ENCODE measurements around the gene DSCAML1.

GRCh38 chr11:117686711-117687110 lies 110.3 kb downstream of the DSCAML1 start:
- TF ChIP-seq CTCF (IDR thresholded peaks at IDR 0.05) (no peak), POLR2A (IDR thresholded peaks at IDR 0.05) (no peak)

Measured in testis (tissue), 2 donors.